GOT3 (cell line): Measurements from ENCODE around the gene SCAF1.

Source experiments
- DNase-seq: peaks from one replicate; lab custom pipeline; 2025; ENCODE audit warnings: mixed read lengths; lab: John Stamatoyannopoulos, UW

SCAF1 gene, protein sequence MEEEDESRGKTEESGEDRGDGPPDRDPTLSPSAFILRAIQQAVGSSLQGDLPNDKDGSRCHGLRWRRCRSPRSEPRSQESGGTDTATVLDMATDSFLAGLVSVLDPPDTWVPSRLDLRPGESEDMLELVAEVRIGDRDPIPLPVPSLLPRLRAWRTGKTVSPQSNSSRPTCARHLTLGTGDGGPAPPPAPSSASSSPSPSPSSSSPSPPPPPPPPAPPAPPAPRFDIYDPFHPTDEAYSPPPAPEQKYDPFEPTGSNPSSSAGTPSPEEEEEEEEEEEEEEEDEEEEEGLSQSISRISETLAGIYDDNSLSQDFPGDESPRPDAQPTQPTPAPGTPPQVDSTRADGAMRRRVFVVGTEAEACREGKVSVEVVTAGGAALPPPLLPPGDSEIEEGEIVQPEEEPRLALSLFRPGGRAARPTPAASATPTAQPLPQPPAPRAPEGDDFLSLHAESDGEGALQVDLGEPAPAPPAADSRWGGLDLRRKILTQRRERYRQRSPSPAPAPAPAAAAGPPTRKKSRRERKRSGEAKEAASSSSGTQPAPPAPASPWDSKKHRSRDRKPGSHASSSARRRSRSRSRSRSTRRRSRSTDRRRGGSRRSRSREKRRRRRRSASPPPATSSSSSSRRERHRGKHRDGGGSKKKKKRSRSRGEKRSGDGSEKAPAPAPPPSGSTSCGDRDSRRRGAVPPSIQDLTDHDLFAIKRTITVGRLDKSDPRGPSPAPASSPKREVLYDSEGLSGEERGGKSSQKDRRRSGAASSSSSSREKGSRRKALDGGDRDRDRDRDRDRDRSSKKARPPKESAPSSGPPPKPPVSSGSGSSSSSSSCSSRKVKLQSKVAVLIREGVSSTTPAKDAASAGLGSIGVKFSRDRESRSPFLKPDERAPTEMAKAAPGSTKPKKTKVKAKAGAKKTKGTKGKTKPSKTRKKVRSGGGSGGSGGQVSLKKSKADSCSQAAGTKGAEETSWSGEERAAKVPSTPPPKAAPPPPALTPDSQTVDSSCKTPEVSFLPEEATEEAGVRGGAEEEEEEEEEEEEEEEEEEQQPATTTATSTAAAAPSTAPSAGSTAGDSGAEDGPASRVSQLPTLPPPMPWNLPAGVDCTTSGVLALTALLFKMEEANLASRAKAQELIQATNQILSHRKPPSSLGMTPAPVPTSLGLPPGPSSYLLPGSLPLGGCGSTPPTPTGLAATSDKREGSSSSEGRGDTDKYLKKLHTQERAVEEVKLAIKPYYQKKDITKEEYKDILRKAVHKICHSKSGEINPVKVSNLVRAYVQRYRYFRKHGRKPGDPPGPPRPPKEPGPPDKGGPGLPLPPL

GRCh38 chr19:49641688-49642491 is at the start of gene SCAF1:
TSS of gene SCAF1 (plus strand) at chr19:49642209. CDS start at chr19:49645027, 2,818 bp downstream.
- peak; percentile 99 for DNase-seq

GRCh38 chr19:49592486-49593232 is 49.4 kb upstream of the SCAF1 start:
- DNase-seq = no peak

- no peak for DNase-seq
Measured at GRCh38 chr19:49593233-49594113, 48.5 kb upstream of the SCAF1 start.

- no peak for DNase-seq
Measured at GRCh38 chr19:49594157-49594992, 47.6 kb upstream of the SCAF1 start.

DNA sequence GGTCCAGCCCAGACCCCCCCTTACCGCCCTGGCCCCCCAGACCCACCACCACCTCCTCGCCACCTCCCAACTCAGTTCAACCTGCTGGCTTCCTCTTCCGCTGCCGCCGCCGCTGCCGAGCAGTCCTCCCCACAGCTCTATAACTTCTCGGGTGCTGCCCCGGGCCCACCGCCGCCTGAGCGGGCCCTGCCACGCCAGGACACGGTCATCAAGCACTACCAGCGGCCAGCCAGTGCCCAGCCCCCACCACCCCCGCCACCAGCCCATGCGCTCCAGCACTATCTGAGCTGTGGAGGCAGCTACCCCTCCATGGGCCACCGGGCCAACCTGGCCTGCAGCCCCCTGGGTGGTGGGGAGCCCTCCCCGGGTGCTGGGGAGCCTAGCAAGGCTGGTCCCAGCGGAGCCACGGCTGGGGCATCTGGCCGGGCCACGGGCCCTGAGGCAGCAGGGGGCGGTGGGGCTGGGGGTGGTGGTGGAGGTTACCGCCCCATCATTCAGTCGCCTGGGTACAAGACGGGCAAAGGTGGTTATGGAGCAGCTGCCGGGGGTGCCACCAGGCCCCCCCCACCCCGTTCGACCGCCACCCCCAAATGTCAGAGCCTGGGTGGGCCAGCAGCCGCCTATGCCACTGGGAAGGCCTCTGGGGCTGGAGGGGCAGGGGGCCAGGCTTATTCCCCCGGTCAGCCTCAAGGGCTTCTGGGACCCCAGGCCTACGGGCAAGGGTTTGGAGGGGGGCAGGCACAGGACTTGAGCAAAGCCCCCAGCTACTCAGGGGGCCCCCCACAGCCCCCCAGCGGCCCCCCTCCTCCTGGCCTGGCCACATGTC is 46.8 kb upstream of the SCAF1 start:
- no peak for DNase-seq

- no peak for DNase-seq
Measured at GRCh38 chr19:49595819-49596404, 46.1 kb upstream of the SCAF1 start.

GRCh38 chr19:49596407-49596806 is 45.6 kb upstream of the SCAF1 start:
- DNase-seq = no peak

- DNase-seq = no peak
Measured at GRCh38 chr19:49596954-49597702, 44.9 kb upstream of the SCAF1 start.

- DNase-seq = no peak
Measured at GRCh38 chr19:49597703-49597974, 44.4 kb upstream of the SCAF1 start.

DNA sequence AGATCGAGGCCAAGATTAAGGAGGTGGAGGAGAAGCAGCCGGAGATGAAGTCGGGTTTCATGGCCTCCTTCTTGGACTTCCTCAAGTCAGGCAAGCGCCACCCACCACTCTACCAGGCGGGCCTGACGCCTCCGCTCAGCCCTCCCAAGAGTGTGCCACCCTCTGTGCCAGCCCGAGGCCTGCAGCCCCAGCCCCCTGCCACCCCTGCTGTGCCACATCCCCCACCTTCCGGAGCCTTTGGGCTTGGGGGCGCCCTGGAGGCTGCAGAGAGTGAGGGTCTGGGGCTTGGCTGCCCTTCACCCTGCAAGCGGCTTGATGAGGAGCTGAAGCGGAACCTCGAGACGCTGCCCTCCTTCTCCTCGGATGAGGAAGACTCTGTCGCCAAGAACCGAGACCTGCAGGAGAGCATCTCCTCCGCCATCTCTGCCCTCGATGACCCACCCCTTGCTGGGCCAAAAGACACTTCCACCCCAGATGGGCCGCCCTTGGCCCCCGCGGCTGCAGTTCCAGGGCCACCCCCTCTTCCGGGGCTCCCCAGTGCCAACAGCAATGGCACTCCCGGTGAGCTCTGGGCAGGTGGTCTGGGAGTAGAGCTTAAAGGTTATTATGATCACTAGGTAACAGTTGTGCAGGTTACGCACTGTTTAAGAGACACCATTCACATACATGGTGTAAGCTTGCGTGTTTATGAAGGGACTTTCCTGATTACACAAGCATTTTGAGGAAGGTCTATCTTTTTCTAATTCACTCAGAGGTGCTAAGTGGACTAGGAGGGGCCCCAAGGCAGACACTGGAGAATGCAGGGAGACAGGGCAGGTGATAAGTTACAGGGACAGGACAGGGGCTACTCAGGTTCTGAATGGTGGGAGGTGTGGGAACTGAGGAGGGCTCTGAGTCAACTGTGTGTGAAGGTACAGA is 42.4 kb upstream of the SCAF1 start:
- DNase-seq = no peak

DNA sequence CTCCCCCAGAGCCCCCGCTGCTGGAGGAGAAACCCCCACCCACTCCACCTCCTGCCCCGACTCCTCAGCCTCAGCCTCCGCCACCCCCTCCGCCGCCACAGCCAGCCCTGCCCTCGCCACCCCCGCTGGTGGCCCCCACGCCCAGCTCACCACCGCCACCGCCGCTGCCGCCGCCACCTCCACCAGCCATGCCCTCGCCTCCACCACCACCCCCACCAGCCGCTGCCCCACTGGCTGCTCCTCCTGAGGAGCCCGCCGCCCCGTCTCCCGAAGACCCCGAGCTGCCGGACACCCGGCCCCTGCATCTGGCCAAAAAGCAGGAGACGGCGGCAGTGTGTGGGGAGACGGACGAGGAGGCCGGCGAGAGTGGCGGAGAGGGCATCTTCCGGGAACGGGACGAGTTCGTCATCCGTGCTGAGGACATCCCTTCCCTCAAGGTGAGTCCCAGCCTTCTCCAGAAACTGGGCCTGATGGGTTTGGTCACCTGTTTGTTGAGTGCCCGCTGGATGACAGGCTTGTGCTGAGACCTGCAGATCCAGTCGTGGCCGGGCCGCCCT is 40.4 kb upstream of the SCAF1 start:
- no peak for DNase-seq

DNA sequence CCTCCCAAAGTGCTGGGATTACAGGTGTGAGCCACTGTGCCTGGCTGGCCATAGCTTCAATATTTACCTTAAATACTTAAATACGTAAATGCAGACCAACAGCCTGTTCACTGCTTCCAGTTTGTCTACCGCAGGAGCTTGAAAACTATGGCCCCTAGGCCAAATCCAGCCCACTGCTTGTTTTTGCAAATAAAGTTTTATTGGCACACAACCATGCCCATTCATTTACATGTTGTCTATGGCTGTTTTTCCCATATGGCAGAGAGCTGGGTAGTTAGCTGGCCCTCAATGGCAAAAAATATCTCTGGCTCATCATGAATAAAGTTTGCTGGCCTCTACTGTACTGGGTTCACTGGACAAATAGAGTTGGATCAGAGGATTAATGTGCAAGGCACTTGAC is 39.2 kb upstream of the SCAF1 start:
- no peak for DNase-seq

DNA sequence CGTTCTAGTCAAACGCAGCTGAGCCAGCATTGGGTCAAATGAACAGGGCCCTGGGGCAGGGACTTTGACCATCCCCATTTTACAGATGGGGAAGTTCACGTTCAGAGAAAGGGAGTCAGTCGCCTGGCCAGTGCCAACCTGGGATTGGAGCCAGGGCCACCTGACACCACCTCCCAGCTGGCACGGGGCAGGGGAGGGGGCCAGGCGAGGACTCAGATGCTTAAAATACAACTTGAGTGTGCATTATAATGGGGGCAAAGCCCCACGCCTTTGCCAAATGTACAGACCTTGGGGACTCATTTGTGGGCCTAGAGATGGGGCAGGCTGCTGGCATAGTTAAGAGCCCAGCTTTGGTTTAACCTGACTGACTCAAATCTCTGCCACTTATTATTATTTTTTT is 36.4 kb upstream of the SCAF1 start:
- no peak for DNase-seq

- no peak for DNase-seq
Measured at GRCh38 chr19:49609499-49610092, 32.4 kb upstream of the SCAF1 start.

DNA sequence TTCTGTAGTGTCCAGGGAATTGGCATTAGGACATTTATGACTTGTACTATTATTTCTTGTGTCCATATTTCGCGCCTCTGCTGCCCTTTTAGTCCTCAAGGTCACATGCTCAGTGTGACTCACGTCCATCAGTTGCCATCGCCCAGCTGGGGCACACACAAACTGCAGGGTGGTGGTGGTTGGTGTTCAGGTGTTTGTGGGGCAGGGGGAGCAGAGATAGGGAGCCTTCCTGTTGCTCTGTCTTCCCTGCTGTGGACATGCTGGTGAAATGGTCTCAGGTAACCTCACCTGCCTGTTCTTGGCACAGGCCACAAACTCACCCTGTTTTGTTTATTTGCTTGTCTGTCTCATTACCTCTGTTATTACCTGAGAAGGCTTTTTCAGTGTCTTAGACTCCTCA is 28.6 kb upstream of the SCAF1 start:
- no peak for DNase-seq
